Lower leg skin (tissue), 3 donors: Measurements from ENCODE around the gene CD28.

ENCODE experiments used
- CTCF ChIP-seq, 3 donors: fragments of 450-650 bp; IDR thresholded peaks; one replicate each; pipeline ENCODE4 v1.5.1; 2016; ENCODE audit warnings: antibody characterized with exemption in 3 of 3, mild to moderate bottlenecking in 3 of 3, moderate library complexity in 2 of 3
- POLR2A ChIP-seq, 2 donors: fragments of 450-650 bp; IDR thresholded peaks; one replicate each; pipeline ENCODE4 v1.6.1; 2016 to 2017; ENCODE audit warnings: antibody characterized with exemption in 2 of 2, mild to moderate bottlenecking in 1 of 2, moderate library complexity in 1 of 2

DNA sequence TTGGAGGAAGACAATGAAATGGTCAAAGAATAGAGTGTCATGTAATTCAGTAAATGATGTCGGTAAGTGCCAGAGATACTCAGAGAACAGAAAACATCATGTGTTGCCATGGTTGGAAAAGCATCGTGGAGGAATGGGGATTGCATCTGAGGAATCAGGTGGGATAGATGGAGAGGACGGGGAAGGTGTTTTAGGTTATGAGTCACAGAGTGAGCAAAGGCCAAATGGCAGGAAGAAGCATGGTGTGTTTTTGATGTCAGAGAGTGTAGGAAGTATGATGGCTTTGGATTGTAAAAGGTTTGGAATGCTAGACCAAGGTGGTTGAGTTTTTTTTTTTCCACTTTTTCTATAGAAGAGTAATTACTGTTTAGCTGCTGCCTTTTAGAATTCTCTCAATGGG, 27.5 kb upstream of the CD28 start:
- no peak for TF ChIP-seq CTCF (IDR thresholded peaks at IDR 0.05)
- TF ChIP-seq POLR2A (IDR thresholded peaks at IDR 0.05) = no peak
